SK-N-MC (cell line): ENCODE results near the gene EPB41L4A.

Experiments
- EZH2 ChIP-seq: fragments of 200-600 bp; sonication (generic); IDR thresholded peaks from one replicate; pipeline ENCODE4 v1.6.1; 2017; ENCODE audit warnings: antibody characterized with exemption
- FOXP2 ChIP-seq: optimal IDR thresholded peaks from 2 replicates; pipeline ENCODE3; 2011; ENCODE audit warnings: mild to moderate bottlenecking, moderate library complexity; ENCODE audit not compliant: insufficient read depth; ENCODE audit errors: extremely low read length, control extremely low read depth
- POLR2AphosphoS5 ChIP-seq: IDR thresholded peaks from 2 replicates; pipeline ENCODE4 v1.6.1; 2012; ENCODE audit warnings: mild to moderate bottlenecking, low read depth, low read length, borderline replicate concordance

GRCh38 chr5:112226215-112226614 lies 192.9 kb downstream of the EPB41L4A start:
- TF ChIP-seq EZH2 (no peak), POLR2AphosphoS5 (no peak), FOXP2 (no peak)
